ENCODE results near the gene DSTYK.
"Not testable (repeated sequence)": the region's sequence is repeated elsewhere in the genome, so short reads cannot be mapped to it uniquely, and the experiment has no call there.

Gene DSTYK

DNA sequence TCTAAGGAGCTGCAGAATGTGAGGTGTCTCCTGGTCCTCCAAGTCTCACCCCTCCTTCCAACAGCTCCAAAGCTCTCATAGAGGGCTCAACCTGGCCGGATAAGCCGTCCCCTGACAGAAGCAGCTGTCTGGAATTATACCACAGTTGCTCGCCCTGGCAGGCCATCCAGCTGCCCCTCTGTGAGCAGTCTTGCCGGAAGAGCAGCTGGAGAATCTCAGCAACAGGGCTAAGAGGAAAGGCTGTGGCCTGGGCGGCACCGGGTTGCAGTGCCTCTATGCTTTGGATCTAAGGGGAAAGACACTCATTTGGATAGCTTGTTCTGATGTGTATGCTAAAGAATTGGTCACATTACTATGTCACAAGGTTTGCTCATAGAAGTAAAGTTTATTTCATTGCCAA is 28.6 kb upstream of the DSTYK start:
- DNase-seq (ENCODE audit: low read depth in 2 of 2) = no peak

DNA sequence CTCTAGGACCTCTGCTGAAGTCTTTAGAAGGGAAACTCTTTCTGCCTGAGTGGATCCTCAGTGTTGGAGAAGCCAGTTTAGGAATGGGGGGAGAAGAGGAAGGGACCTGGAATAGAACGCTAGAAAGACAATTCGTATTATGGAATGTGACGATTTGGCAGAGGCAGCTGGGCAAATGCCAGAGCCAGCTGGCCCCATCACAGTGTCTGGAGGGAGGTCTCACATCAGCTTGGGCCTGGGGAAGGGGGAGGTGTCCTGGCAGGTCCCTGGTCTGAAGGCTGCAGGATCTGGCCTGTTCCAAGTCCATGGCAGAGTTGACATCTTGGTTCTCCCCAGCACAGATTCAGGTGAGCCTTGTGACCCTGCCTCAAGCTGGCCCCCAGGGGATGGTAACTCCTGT is 27.6 kb upstream of the DSTYK start:
- no peak for DNase-seq (ENCODE audit: low read depth in 2 of 2)

DNA sequence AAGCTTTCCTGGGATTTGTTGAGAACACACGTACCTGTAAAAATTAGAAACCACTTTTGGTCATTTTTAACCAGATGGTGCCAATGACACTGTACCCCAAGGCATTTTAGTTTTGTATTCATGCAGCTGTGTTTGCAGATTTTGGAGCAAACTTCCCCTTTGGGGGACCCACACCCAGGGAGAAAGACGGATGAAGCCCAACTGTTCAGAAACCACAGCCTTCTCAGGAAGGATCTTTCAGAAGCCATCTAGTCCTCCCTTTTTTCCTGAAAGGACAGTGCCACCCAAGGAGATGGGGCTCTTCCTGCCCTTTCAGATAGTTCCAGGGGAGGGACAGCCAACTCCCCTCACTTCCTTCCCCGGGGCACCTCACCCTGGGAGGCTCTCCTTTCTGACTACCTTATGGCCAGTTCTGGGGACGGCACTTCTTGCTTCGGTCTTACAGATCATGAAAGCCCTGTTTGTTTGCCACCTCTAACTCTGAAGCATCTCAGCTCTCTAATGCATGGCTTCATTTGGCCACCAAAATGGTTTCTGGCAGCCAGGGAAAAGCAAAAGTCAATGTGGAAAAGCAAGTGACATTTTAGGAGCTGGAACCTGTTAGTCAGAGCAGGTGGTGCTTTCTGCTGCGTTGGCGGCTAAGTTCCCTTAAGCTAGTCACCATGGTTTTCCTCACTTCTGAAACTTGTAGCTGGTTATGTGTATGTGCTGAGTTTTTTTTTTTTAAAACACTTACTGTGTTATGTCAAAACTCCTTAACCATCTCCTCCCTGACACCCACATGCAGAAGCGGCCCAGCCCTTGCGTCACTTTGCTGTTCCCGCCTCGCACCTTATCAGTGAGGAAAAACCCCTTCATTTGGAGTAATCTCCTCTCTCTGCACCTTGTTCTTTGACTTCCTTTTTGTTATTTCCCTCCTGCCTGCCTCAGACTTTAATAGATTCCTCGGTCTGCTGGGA is 26.3 kb upstream of the DSTYK start:
- no peak for DNase-seq (ENCODE audit: low read depth in 2 of 2)

DNA sequence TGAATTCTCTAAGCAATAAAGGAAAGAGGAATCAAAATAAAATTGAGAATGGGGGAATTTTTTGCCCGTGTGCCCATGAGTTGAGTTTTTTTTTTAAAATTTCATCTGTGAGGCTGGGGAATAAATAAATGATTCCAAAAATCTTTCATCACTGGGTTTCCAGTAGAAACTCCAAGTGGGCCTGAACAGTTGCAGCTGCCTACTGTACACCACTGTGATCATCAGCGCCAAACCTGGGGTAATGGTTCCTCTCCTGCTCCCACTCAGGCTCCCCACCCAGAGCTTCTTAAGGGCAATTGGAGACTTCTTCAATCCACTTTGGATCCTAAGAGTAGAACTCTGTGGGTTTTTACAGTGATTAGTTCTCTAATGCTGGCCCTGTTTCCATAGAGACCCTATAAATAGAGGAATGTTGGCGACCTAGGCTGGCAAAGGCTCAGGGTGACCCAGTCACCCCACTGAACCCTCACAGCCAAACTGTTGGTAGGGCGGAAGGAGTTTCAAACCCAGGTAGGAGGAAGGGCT is 25.5 kb upstream of the DSTYK start:
- DNase-seq (ENCODE audit: low read depth in 2 of 2) = no peak

DNA sequence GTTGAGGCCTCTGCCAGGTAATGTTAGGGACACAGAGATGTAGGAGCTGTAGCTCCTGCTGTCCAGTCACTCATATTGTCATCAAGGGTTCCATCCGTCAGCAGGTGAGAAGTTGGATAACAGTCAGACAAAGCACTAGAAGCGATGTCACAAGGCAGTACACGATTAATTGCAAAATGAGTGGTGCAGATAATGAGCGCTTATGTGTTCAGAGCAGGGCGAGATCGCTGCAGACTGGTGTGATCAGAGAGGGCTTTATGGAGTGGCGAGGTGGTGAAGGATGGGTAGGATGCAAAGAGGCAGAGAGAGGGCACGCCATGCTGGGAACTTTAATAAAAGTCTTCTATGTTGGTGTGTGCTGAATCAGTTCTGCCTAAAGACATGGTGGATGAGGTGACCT is 25.0 kb upstream of the DSTYK start:
- DNase-seq (ENCODE audit: low read depth in 2 of 2) = no peak

DNA sequence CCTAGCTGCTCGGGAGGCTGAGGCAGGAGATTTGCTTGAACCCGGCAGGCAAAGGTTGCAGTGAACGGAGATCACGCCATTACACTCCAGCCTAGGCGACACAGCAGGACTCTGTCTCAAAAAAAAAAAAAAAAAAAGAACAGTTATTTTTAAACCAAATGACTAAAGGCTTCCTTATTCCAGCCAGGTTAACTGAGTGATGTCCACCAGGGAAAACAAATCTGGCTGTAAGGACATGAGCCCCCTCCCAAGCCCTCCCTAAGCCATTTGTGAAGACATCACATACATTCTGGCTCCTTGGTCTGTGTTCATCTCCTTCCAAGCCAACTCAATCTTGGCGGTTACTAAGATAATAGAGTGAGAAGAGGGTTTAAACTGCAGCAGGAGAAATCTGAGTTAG is 24.4 kb upstream of the DSTYK start:
- DNase-seq (ENCODE audit: low read depth in 2 of 2) = no peak

DNA sequence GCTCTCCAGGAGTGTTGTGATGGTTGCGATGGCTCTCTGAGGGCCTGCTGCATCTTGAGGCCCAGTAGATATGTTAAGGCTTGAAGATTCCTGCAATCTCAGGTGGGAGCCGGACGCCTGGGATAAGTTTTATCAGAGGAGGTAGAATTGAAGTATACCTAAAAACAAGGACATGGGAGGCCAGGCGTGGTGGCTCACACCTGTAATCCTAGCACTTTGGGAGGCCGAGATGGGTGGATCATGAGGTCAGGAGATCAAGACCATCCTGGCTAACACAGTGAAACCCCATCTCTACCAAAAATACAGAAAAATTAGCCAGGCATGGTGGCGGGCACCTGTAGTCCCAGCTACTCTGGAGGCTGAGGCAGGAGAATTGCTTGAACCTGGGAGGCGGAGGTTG is 22.5 kb upstream of the DSTYK start:
- DNase-seq (ENCODE audit: low read depth in 2 of 2) = not testable (repeated sequence)

DNA sequence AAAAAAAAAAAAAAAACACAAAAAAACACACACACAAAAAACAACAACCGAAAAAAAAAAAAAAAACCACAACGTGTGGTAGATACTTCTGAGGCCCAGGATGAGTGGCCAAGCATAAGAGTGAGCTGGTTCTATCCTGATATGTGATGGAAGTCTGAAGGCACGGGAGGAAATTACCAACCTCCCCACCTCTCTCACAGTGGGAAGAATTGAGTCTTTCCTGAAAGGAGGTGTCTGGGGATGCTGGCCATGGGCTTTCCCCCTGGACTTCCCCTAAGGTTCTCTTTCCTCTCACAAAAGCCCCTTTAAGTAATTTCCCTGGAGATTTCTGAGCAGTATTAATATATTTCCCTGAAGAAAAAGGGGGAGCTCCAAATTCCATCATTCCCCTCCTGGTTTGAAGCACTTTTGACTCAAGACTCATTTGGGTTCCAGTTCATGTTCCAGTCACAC is 21.5 kb upstream of the DSTYK start:
- DNase-seq (ENCODE audit: low read depth in 2 of 2) = no peak

DNA sequence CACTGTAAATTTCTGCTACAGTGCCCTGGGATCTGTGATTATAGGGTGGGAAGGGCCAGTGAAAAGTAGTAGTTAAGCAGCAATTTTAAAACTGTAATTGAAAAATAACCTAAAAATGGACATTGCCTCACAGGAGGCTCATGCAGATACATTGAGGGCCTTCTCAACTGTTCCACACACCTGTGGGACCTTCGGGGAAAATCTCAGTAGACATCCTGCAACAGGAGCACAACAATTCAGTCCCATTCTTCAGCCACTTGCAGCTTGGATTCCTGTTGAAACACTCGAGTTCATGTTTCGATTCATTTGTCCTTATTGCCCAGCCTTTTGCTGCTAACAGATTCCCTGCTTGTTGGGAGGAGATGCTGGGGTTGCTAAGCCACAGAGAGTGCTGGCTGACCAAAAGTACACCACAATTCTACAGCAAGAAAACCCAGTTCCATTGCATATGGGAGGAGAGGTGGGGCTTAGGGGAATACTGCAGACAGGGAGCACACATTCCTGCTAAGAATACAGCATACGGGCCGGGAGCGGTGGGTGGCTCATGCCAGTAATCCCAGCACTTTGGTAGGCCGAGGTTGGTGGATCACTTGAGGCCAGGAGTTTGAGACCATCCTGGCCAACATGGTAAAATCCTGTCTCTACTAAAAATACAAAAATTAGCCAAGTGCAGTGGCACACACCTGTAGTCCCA is 20.8 kb upstream of the DSTYK start:
- no peak for DNase-seq (ENCODE audit: low read depth in 2 of 2)

DNA sequence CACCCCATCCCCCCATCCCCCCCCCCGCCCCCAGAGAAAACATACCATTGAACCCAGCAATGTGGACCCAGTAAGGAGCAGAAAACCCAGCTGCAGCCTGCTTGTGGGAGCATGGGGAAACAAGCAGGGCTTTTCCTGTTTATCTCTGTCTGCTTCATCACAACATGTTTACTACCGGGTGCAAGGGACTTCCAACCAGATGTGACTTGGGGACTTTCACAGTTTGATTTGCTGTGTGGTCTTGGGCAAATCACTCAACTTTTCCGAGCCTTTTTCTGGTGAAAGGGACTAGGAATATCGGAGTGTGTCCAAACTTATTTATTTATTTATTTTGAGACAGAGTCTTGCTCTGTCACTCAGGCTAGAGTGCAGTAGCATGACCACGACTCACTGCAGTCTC is 19.5 kb upstream of the DSTYK start:
- no peak for DNase-seq (ENCODE audit: low read depth in 2 of 2)

DNA sequence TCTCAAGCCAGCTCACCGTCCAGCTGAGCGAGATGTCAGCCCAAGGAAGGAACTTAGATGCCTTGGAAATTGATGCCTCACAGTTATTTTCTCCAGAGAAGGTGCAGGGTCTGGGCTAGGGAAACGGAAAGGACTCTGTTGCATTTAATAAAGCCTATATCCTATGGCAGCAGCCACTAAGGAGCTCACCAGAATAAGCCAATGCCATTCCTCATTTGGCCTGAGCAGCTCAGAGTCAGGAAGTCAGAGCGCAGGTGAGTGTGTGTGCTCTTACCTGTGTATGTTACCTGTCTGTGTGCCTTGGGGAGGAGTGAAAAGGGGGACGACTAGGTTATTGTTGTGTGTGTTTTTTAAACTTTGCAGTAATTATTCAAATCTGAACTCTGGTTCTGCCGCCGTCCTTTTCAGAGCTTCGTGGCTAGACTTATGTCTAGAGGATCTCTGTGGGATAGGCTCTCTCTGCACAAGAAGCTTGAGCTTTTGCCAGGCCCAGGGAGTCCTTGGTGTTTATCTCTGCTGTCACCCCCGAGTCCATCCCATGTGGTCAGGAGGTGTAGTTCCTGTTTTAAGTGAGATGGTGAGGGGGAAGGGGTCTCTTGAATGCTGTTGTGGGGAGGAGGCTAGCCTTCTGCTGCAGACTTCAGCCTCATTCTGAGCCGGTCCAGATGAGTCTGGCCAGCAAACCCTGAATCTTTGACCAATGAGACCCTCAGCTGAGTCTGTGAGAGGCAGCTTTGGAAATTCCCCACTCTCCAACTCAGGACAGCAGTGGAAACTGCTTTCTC is 18.6 kb upstream of the DSTYK start:
- no peak for DNase-seq (ENCODE audit: low read depth in 2 of 2)

DNA sequence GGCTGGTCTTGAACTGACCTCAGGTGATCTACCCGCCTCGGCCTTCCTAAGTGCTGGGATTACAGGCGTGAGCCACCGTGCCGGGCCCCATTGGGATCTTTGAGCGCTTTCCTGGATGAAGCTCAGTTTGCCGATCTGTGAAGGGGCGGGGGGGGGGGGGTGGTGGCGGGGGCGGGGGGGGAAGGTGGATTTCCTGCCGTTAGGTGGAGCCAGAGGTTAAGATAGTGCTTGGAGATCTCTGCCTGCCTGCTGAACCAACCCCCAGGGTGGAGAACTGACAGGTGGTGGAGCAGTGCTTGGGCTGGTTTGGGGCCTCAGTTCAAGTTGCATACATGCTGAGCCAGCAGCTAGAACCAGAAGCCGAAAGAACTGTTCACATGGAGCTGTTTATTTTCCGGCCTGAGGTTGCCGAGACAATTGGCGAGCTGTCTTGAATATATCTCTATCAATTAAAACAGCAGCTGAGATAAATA is 17.9 kb upstream of the DSTYK start:
- no peak for DNase-seq (ENCODE audit: low read depth in 2 of 2)

DNA sequence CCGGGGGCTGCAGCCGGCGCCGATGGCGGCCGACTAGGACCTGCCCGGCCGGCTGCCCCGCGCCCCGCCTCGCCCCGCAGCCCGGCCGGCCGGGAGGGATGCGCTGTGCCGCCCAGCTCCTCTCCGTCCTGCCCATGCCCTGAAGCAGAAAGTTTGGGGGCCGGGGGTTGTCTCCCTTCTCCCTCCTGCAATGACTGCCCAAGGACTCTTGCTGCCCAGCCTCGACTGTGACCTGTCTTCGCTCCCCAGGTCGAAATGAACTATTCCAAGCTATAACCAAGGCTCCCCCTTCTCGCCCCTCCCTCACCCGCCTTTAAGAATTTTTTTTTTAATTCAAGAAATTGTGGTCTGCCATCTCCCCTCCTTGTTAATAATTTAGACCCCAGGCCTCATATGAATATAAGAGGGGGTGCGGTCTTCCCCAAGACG is 16.6 kb upstream of the DSTYK start:
- DNase-seq (ENCODE audit: low read depth in 2 of 2) = no peak

DNA sequence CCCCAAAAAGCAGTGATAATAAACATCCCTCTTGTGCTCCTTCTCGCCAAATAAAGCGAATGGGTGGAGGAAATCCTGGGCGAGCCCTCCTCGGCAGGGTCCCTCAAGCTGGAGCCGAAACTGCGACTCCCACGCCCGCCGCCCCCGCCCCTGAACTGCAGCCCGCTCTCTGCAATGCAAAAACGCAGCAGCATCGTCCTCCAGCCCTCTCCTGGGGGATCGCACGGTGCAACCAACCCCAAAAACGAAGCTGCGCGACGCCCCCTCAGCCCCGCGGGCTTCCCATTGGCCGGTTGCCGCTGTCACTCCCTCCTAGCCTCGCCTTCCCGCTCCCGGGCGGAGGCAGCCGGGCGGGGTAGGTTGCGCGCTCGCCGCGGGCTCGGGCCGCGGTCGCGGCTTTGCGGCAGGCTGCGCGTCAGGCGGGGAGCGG is 16.1 kb upstream of the DSTYK start, which contains the start of gene TMCC2:
TMCC2 (plus strand) TSS at position 363 of the 430 bp plus-strand sequence. CDS start 619 bp downstream, outside the sequence.
- peak; percentile 77 to 84 for DNase-seq (ENCODE audit: low read depth in 2 of 2)

DNA sequence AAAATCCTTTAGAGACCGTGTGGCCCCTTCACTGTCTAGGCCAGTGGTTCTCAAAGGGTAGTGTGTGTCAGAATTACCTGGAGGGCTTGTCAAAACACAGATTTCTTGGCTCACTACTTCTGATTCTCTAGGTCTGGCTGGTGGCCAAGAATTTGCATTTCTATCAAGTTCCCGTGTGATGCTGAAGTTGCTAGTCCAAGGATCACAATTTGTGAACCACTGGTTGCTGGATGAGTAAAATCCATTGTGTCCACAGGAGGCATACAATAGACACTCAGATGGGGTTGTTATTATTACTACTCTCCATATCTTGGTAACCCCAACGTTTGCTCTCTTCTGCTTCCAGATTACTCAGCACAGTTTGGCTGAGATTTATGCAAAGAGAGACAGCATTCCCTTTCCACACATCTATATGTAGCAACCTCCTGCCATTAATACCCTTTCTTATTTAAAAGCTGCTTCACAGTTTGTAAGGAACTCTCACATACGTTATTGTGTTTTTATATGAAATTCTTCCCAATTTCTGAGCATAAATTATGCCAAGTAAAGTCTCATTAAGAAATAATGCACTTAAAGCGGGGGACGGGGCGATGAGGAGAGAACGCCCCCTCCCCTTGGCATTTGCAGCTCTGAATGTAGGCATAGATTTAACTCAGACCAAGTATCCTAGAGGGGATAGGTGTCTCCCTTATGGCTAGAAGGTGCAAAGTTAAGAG is 15.5 kb upstream of the DSTYK start:
- DNase-seq (ENCODE audit: low read depth in 2 of 2) = no peak

DNA sequence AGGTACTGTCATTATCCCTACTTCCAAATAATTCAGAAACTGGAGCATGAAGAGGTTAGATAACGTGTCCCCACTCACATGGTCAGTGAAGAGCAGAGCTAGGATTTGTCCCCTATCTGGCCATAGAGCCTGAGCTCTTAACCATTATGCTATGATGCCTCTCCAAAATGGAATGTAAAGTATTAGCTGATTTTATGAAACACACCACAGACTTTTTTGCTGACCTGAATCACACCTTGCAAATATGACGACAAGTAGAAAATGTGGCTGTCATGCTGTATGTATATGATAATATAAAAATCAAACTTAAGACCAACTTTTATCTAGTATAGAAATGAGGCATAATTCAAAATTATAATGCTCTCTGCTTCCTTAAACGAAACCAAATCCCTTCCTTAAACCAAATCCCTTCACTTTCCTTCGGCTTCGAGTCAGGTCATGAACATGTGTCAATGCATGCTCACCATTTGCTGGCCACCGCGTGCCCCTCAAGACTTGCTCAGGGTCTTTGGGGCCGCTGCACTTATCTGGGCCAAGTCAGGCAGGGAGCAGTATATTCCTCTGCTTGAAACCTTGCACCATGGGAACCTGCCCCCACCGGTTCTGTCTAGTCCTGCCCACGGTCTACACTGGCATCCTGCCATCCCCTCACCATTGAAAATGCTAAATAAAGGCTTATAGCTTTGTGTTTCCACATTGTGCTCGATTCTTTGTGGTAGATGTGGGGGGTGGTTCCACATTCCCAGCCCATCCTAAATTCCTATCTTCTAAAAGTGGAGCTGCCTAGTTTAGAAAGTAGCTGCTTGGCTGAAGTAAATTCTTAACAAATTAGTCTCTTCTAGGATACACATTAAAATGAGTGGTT is 14.6 kb upstream of the DSTYK start:
- DNase-seq (ENCODE audit: low read depth in 2 of 2) = peak in 1 of 2 experiments; percentile 43

DNA sequence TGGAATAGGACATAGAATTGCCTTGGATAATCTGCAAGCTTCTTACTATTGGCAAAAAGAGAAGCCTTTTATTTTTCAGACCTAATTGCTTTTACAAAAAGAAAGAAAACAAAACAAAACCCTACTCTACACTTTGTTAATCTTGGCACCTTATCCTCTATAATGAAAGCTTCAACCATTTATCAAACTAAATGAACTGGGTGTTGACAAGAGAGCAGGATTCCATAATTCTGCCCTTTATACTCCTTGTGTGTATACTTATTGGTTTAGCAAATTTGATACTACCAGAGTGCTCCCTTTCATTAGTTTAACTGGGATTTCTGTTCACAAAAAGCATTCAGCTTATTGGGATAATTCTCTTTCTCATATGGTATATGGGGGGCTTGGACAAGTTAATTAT is 13.2 kb upstream of the DSTYK start:
- DNase-seq (ENCODE audit: low read depth in 2 of 2) = no peak

DNA sequence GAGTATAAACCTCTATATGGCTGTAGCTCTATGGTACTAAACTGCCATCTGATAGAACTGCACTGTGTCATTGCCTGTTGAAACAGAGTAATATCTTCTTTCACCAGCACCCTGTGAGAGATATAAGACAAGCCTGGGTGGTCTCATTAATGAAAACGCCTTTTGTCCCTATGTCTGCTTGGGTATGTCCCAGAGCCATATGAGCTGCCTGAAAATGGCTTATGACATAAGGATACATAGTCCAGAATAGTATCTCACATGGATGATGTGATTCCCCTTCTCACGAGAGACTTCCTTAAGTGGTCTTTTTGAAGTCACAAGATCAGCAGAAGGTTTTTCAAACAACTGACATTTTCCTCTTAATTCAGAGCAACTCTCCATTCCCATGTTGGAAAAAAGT is 8.9 kb upstream of the DSTYK start:
- no peak for DNase-seq (ENCODE audit: low read depth in 2 of 2)

DNA sequence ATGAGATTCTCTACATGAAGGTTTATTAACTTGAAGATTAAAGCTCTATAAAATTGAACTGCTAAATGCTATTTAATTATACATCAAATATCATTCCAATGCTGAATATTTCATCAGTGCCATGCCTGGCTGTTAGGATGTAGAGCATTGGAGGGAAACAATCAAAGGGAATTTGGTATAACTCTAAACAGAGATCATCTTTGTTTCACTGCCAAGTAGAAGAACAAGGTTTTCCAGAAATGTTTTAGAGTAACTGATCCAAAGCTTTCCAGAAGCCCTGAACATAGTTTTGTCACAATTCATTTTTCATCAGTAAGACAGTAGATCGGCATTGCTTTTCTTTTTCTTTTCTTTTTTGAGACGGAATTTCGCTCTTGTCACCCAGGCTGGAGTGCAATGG is 5.9 kb upstream of the DSTYK start:
- no peak for DNase-seq (ENCODE audit: low read depth in 2 of 2)

DNA sequence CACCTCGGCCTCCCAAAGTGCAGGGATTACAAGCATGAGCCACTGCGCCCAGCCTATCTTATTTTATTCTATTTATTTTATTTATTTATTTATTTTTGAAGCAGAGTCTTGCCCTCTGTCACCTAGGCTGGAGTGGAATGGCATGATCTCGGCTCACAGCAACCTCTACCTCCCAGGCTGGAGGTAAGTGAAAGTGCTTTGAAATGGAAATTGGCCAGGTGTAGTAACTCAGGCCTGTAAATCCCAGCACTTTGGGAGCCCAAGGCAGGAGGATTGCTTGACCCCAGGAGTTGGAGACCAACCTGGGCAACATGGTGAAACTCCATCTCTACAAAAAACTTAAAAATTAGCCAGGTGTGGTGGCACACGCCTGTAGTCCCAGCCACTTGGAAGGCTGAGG is 5.1 kb upstream of the DSTYK start:
- no peak for DNase-seq (ENCODE audit: low read depth in 2 of 2)

Data from fibroblast of skin of left biceps (primary cell).